ENCODE results near the gene PLXNA4.

- TF ChIP-seq CTCF (optimal IDR thresholded peaks at IDR 0.05 in 1 of 3, IDR thresholded peaks at IDR 0.05 in 1 of 3, conservative IDR thresholded peaks at IDR 0.05 in 1 of 3; ENCODE audit: extremely low read depth in 1 of 3, insufficient read depth in 2 of 3, low read length in 3 of 3): no peak
- TF ChIP-seq EZH2 (IDR thresholded peaks at IDR 0.05; ENCODE audit: low read length): no peak
These were observed 129.5 kb downstream of the PLXNA4 start for GRCh38 chr7:132446666-132447278.

Measured in keratinocyte (primary cell).